Putamen (tissue), 1 donor: ENCODE data around the gene IL24.

Source experiments
- DNase-seq: peaks from one replicate; pipeline ENCODE4 v3.0.0-alpha.2; 2016; ENCODE audit warnings: low spot score

IL24 gene

DNA sequence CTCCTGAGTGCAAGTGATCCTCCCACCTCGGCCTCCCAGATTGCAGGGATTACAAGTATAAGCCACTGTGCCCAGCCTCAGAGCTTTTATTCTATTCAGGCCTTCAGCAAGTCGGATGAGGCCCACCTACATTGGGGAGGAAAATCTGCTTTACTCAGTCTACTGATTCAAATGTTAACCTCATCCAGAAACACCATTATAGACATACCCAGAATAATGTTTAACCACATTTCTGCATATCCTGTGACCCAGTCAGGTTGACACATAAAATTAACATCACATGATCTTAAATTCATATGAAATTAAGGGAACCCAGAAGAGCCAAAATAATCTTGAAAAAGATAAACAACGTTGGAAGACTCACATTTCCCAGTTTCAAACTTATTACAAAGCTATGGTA, 16.9 kb upstream of the IL24 start:
- no peak for DNase-seq

GRCh38 chr1:206882555-206882954, 14.7 kb upstream of the IL24 start:
- no peak for DNase-seq

DNA sequence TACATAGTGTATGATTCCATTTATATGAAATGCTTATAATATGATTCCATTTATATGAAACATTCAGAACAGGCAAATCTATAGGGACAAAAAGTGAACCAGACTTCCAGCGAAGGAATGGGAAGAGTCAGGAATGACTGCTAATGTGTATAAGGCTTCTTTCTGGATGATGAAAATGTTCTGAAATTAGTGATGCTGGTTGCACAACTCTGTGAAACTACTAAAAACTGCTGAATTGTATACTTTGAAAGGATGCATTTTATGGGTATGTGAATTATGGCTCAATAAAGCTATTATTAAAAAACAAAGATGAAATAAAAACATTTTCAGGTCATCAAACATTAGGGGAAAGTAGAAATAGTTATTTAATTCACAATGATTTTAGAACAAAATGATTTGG, 14.1 kb upstream of the IL24 start:
- DNase-seq: no peak

DNA sequence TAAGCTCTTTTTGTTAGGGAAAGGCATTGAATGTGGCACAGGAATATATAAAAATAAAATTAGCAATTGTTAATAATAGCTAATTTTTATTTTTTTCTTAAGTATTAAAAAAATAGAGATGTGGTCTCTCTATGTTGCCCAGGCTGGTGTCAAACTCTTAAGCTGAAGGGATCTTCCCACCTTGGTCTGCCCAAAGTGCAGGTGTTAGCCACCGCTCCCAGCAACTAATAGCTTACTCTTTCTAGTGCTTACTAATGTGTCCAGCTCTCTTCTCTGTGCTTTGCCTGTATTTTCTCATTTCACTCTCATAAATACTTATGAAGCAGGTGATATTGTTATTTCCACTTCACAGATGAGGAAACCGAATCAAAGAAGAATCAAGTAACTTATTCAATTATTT, 13.4 kb upstream of the IL24 start:
- DNase-seq: no peak

DNA sequence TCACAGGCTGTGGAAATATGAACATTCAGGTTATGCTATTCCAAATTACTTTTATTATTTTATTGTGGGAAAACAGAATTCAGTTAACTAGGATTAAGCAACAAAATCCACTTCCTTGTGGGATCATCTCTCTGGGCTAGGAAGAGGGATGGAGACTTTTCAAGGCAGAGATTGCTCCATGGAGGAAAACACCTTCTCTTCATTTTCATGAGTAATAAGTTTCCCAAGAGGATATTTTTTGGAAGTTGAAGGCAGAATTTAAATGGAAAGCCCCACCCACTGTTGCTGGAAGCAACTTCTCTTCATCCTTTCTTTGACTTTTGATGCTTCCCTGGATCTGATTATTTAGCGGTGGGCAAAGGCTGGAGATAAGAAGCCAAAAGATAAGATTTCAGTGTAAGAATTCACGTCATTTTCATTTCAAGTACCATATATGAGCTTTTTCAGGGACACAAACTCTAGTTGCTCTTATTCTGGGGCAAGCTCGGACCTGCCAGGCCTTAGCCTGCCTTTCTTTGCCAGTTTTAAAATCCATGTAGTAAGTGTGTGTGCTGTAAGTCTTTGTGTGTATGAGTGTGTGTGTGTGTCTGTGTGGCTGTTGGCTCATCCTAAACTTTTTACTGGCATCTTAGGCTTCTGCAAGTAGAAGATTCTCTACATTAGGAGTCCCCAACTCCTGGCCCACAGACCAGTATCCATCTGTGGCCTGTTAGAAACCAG, 11.7 kb upstream of the IL24 start:
- DNase-seq: no peak

DNA sequence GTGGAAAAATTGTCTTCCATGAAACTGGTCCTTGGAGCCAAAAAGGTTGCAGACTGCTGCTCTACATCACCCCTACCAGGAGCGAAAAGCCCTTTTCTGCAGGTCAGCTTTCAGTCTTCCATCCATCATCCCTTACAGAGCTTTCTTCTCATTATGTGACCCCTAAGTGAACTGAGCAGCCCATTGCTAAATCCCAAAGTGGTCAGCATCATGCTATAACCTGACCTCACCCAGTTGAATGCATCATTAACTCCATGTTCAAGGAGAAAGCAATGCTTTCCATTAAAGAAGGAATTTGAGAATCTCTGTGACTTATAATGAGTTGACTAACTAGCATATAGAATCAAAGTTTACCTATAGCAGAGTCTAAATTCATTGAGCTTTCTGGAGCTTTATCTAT, 10.4 kb upstream of the IL24 start:
- no peak for DNase-seq

DNA sequence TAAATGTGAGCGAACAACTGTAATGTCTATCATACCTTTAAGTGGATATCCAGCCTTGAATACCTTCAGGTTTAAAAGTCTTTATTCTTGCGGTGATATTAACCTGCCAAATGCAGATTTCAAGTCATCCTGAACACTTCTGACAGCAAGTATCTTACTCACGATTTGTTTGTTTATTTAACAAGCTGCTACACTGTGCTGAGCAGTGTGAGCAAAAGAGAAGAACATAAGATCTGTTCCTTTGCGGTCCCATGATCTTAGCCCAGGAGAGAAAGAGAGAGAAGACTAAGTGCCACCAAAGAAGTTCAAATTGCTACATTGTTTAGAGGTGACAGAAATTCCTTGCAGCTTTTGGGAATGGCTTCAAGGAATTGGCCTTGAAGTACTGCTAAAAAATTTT, 9.5 kb upstream of the IL24 start:
- no peak for DNase-seq

DNA sequence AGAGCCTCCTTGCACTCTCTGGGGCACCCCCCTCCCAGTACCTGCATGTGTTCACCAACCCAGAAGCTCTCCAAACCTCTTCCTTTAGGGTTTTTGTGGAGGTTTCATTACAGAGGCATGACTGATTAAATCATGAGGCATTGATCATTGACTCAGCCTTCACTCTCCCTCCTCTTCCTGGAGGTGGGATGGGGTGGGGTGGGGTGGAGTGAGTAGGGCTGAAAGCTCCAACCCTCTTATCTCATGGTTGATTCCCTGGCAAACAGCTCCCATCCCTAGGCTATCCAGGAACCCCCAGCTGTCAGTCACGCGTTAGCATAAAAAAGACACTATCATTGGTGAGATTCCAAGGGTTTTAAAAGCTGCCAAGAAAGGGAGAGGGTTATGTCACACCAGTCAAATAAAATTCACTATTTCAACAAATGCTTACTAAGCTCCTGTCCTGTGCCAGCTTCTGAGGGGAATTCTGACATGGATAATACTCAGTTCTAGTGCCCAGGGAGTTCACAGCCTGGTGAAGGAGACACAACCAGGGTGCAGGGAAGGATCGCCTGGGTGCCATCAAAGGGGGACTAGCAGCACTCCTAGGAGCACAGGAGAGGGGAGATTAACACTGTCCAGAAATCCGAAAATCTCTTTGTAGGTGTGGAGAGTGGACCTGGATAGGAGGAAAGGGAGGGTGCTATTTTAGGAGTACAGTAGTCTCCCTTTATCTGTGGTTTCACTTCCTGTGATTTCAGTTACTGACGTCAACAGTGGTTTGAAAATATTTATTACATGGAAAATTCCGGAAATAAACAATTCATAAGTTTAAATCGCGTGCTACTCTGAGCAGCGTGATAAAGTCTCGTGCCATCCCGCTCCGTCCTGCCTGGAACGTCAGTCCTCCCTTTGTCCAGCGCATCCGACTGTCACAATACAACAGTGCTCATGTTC, 6.8 kb upstream of the IL24 start:
- no peak for DNase-seq

- no peak for DNase-seq
Measured at GRCh38 chr1:206891412-206891811, 5.8 kb upstream of the IL24 start.

DNA sequence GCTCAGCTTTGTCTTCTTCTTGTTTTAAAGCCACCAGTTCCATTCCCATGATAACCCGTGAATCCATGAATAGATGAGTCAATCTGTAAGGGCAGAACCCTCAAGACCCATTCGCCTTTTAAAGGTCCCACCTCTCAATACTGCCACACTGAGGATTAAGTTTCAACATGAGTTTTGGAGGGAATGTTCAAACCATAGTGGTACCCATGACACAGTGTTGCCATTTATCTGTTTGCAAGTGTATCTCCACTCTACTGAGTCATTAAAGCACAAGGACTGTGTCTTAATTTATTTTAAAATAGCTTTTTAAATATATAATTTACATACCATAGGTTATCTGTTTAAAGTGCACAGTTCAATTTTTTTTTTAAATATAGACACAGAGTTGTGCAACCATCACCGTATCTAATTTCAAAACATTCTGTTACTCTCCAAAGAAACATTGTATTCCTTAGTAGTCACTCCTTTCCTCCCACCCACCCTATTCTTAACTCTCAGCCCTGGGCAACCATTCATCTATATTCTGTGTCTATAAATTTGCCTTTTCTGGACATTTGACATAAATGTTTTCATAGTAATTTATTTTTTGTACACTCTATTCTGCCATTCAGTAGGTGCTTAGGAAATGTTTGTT, 4.8 kb upstream of the IL24 start:
- DNase-seq: no peak

DNA sequence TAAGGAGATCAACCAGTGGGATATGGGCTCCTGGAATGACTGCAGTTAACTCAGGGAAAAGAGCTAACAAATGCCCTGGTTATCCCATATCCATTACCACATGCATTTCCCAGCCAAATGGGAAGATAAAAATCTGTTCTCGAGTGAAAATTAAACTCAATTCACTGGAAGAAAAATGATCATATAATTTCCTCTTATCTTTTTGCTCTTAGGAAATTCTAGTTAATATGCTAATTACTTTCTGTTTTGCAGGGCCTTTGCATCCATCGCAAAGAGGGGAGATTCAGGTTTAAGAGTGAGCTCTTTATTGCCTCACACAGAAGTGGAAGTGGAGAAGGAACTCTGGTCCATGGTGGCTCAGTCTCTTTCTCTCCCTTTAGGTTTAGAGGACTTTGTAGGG, 3.9 kb upstream of the IL24 start:
- DNase-seq: no peak

DNA sequence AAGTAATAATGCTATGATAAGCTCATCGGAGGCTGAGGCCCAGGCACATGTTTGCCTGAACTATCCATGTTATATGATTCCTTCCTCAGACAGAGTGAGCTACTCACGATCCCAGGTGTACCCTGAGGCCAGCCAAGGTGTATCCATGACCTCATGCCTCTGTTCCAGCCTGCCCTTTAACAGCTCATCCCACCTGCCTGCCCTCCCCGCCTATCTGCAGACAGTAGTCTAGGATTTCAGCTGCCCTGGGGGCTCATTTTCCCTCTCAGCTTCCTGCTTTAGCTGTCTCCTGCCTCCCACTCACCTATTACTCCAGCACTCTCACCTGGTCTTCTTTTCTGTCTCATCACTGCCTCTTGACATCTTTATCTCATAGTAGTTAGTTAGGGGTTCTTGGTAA, 1.9 kb upstream of the IL24 start:
- no peak for DNase-seq

- no peak for DNase-seq
Measured at GRCh38 chr1:206895837-206896242, 1.4 kb upstream of the IL24 start.

DNA sequence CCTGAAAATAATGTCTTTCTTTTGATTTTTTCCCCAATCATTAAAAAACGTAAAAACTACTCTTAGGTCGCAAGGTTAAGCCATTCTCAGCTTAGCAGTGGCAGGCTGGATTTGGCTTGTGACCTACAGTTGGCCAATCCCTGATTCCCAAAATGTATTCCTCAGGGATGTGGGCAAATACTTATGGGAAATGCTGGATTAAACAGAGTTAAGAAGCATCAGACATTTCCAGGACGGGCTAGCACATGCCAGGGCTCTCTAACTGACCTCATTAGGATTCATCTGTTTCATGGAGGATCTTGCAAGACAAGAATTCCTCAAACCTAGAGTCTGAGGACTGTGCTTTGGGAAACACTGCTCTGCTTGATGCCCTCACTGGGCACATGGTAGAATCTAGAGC, 982 bp upstream of the IL24 start:
- DNase-seq: no peak

GRCh38 chr1:206898089-206898914, 1.1 kb downstream of the IL24 start:
- DNase-seq: no peak

DNA sequence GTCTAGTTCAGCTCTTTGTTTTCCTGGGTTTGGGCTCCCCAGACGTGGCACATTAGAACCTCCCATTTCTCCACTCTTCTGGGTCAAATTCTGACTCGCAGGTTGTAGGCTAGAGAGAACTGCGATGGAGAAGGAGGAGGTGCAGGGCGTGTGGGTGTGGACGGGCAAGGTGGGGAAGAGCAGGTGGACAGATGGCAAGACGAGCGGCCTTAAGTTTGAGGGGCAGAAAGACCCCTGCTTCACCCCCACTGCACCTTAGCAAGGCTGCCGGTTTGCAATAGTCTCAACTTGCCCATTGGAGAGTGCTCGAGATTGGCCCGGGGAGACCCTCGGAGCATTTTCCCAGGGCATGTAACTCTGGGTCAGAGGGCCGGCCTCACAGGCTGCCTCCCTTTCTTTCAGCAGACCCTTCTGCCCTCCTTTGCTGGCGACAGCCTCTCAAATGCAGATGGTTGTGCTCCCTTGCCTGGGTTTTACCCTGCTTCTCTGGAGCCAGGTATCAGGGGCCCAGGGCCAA, 1.7 kb downstream of the IL24 start:
- no peak for DNase-seq

DNA sequence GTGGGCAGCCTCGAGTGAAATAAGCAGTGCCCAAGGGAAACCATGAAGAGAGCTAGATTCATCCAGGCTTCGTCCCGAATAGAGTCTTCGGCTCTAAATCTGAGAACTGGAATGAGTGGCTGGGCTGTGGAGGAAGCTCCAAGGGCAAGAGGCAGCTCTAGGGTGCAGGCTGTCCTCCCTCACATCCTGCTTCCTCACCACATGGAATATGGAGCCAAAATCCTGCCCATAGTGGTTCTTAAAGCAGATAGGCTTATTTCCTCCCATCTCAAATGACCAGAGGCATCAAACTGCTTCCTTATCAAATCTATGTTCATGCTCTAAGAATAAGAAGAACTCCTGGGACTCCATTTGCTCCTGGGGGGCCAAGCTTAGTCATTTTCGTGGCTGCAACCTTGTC, 2.5 kb downstream of the IL24 start:
- no peak for DNase-seq

DNA sequence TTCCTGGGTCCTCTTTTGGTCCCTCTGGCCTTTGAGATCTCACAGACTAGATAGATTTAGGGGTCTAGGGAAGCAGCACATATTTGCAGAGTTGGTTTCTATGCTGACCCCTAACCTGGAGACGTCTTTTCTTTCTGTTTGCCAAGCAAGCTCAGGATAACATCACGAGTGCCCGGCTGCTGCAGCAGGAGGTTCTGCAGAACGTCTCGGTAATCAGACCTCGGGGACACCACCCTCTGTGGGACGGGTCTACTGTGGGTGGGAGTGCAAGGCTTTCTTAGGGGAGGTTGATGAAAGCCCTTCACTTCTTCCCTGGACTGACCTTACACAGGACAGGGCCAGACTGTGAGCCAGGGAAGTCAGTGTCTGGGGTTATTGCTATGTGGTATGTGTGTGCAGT, 2.9 kb downstream of the IL24 start:
- no peak for DNase-seq

DNA sequence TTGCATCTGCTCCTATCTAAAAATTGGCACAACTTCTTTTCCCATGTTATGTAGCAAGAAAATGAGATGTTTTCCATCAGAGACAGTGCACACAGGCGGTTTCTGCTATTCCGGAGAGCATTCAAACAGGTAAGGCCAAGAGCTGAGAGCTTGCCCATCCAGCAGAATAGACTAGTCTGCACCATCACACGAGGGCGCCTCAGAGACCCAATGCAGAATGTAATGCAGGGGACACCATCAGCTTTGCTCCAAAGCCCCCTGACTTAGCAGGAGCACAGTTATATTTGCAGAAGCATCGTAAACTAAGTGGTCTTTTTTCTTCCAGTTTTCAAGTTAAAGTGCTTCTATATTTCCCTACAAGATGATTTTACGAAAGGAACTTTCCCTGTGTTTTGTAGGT, 4.7 kb downstream of the IL24 start:
- DNase-seq: no peak

- DNase-seq: no peak
Measured at GRCh38 chr1:206902702-206903101, 5.5 kb downstream of the IL24 start.

DNA sequence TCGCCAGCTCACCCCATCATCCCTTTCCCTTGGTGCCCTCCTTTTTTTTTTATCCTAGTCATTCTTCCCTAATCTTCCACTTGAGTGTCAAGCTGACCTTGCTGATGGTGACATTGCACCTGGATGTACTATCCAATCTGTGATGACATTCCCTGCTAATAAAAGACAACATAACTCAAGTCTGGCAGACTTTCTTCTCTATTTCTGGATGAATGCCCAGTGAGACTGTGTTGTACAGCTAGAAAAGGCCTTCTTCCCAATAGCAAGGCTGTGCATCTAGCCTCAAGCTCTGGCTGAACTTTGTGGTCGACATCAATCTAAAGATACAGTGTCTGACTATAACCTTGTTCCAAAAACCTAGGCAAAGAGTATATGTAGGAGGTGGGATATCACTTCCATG, 6.4 kb downstream of the IL24 start:
- no peak for DNase-seq
